ENCODE results near the gene MS4A14. TPM values are rescaled to one million over a fixed set of nuclear protein-coding genes. Genes with fewer than 3 reads are reported as not detected.
A peak's percentile ranks its signal among the peaks of the same experiment; 100 is the strongest.
"Not testable (repeated sequence)": the region's sequence is repeated elsewhere in the genome, so short reads cannot be mapped to it uniquely, and the experiment has no call there.

MS4A14 gene
- total RNA-seq: not detected

- DNase-seq: no peak
- no peaks in the 10 kb centered on the region for H3K36me3 Mint-ChIP-seq (ENCODE audit: low read depth)
- H3K27me3 Mint-ChIP-seq: no peaks in the 10 kb centered on the region
- H3K27ac Mint-ChIP-seq: no peak within 1 kb of the TSS
- CTCF ChIA-PET: no interaction called here
- H3K9me3 Mint-ChIP-seq: no peaks in the 10 kb centered on the region
- no peak within 1 kb of the TSS for H3K4me3 Mint-ChIP-seq
- POLR2A ChIA-PET: no interaction called here
- H3K4me1 Mint-ChIP-seq: peaks cover 5% of the 10 kb centered on the region
These were observed at the start of gene MS4A14 for GRCh38 chr11:60396382-60396781. TSS of gene MS4A14 (plus strand) at chr11:60396459. CDS start at chr11:60396579, 120 bp downstream.

GRCh38 chr11:60347084-60347797 is 49.0 kb upstream of the MS4A14 start:
- DNase-seq: no peak
- Mint-ChIP-seq H3K9me3 (no peaks in the 10 kb centered on the region), H3K27me3 (peaks cover 8% of the 10 kb centered on the region), H3K27ac (no peak overlapping the region), H3K4me1 (no peaks in the 10 kb centered on the region), H3K4me3 (no peak overlapping the region), H3K36me3 (ENCODE audit: low read depth) (no peaks in the 10 kb centered on the region)
- POLR2A ChIA-PET: no interaction called here
- CTCF ChIA-PET: no interaction called here

DNA sequence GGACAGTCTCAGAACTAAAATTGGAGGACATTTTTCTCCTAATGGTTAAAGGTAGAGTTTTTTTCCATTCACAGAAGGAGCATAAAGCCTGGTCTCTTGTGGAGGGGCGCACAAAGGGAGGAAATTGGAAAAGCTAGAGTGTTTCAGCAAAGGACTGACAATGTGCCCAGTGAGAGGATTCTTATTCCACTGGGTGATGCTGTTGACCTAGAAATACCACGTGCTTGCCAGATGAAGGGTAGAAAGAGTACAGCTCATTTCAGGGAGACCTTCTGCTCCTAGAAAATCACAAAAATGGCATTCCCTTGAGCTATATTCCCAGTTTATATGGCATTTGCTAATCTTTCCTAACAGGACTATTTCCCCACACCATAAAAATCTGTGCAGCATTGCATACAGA is 48.1 kb upstream of the MS4A14 start:
- no peak for DNase-seq
- H3K9me3 Mint-ChIP-seq: no peaks in the 10 kb centered on the region
- H3K27ac Mint-ChIP-seq: no peak overlapping the region
- ChIA-PET CTCF (interaction anchor here (0.7 kb wide), 1 partner anchor 271 kb away, joined by 3 read pairs; no protein-coding TSS in a partner anchor), POLR2A (no interaction called here)
- H3K36me3 Mint-ChIP-seq (ENCODE audit: low read depth): no peaks in the 10 kb centered on the region
- peaks cover 12% of the 10 kb centered on the region for H3K27me3 Mint-ChIP-seq
- no peaks in the 10 kb centered on the region for H3K4me1 Mint-ChIP-seq
- no peak overlapping the region for H3K4me3 Mint-ChIP-seq

DNA sequence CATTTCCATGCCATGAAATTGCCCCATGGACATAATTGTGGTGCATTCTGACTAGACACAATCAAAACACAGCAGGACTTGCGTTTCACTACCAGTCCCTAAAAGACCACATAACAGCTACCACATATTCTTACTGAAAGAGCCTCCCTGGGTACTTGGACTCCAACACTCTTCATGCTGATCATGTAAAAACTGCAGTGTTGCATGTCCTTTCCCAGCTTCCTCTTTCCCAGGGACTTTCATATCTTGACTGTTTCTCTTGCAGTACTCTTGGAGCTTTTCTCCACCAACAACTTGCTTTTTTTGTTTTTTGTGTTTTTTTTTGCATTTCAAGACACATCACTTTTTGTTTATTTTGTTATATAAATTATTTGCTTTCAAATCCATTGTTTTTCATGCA is 46.3 kb upstream of the MS4A14 start:
- no peak for DNase-seq
- no peak overlapping the region for H3K4me3 Mint-ChIP-seq
- no peak overlapping the region for H3K27ac Mint-ChIP-seq
- H3K36me3 Mint-ChIP-seq (ENCODE audit: low read depth): no peaks in the 10 kb centered on the region
- ChIA-PET POLR2A (no interaction called here), CTCF (interaction anchor here (0.8 kb wide), 1 partner anchor 13 kb away, joined by 3 read pairs; no protein-coding TSS in a partner anchor)
- no peaks in the 10 kb centered on the region for H3K4me1 Mint-ChIP-seq
- no peaks in the 10 kb centered on the region for H3K9me3 Mint-ChIP-seq
- H3K27me3 Mint-ChIP-seq: peaks cover 12% of the 10 kb centered on the region

DNA sequence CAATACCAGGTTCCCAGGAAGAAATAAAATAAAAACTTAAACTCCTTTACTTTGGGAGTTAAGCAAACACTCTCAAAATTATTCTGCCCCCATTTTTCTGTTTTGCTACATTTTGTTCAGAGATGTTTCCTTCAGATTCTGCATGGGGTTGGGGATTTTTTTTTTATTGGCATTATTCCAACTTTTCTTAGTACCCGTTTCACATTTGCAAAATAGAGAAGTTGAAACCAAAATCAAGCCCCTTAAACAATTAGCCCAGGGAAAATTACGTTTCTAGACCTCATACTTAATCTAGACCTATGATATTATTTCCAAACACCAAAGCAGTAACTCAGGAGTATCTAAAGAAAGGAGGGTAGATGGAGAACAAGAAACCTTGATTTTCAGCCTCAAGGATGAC is 38.5 kb upstream of the MS4A14 start:
- no peak overlapping the region for H3K4me3 Mint-ChIP-seq
- POLR2A ChIA-PET: no interaction called here

GRCh38 chr11:60360621-60361020 is 35.6 kb upstream of the MS4A14 start:
- Mint-ChIP-seq H3K36me3 (ENCODE audit: low read depth) (no peaks in the 10 kb centered on the region), H3K4me3 (no peak overlapping the region), H3K4me1 (peaks cover 2% of the 10 kb centered on the region), H3K27me3 (peaks cover 26% of the 10 kb centered on the region), H3K27ac (no peak overlapping the region), H3K9me3 (no peaks in the 10 kb centered on the region)
- no peak for DNase-seq
- POLR2A ChIA-PET: no interaction called here
- CTCF ChIA-PET: no interaction called here

More for the DNA sequence above, 38.5 kb upstream of the MS4A14 start:
- no peaks in the 10 kb centered on the region for H3K4me1 Mint-ChIP-seq
- no peak for DNase-seq
- CTCF ChIA-PET: no interaction called here
- H3K27ac Mint-ChIP-seq: no peak overlapping the region
- no peaks in the 10 kb centered on the region for H3K9me3 Mint-ChIP-seq
- H3K27me3 Mint-ChIP-seq: peaks cover 12% of the 10 kb centered on the region
- no peaks in the 10 kb centered on the region for H3K36me3 Mint-ChIP-seq (ENCODE audit: low read depth)

GRCh38 chr11:60362241-60362640 is 34.0 kb upstream of the MS4A14 start:
- Mint-ChIP-seq H3K9me3 (no peaks in the 10 kb centered on the region), H3K4me3 (no peak overlapping the region), H3K36me3 (ENCODE audit: low read depth) (no peaks in the 10 kb centered on the region), H3K27me3 (peaks cover 24% of the 10 kb centered on the region), H3K27ac (no peak overlapping the region), H3K4me1 (peaks cover 2% of the 10 kb centered on the region)
- ChIA-PET POLR2A (no interaction called here), CTCF (interaction anchor here (2.0 to 2.4 kb wide), 4 partner anchors 17 to 257 kb away, joined by 6 to 18 read pairs (median 12); no protein-coding TSS in a partner anchor)
- no peak for DNase-seq

GRCh38 chr11:60363542-60364470 is 32.5 kb upstream of the MS4A14 start:
- Mint-ChIP-seq H3K36me3 (ENCODE audit: low read depth) (no peaks in the 10 kb centered on the region), H3K27me3 (peaks cover 26% of the 10 kb centered on the region), H3K4me1 (peaks cover 2% of the 10 kb centered on the region), H3K4me3 (no peak overlapping the region), H3K27ac (no peak overlapping the region), H3K9me3 (no peaks in the 10 kb centered on the region)
- ChIA-PET CTCF (interaction anchor here (0.7 to 2.4 kb wide), 22 partner anchors 8 to 401 kb away, joined by 3 to 18 read pairs (median 4); no protein-coding TSS in a partner anchor), POLR2A (no interaction called here)
- DNase-seq: peak; percentile 55

DNA sequence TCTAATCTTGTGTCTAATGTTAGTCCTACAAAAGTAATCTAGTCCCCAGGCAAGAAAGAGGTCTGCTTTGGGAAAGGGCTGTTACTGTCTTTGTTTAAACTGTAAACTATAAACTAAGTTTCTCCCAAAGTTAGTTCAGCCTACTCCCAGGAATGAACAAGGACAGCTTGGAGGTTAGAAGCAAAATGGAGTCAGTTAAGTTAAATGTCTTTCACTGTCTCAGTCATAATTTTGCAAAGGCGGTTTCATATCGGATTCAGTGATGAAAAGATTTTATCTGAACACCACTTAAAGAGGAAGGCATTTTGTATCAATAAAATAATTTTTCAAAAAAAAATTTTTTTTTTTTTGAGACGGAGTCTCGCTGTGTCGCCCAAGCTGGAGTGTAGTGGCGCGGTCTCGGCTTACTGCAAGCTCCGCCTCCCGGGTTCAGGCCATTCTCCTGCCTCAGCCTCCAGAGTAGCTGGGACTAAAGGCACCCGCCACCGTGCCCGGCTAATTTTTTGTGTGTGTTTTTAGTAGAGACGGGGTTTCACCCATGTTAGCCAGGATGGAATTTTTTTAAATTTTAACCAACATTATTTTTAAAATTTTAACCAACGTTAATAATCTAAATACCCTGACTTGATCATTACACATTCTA is 29.9 kb upstream of the MS4A14 start:
- DNase-seq; H3K9me3 Mint-ChIP-seq; H3K27ac Mint-ChIP-seq; POLR2A ChIA-PET; H3K36me3 Mint-ChIP-seq (ENCODE audit: low read depth); H3K4me3 Mint-ChIP-seq; H3K4me1 Mint-ChIP-seq: not testable (repeated sequence)
- peaks cover 33% of the 10 kb centered on the region for H3K27me3 Mint-ChIP-seq
- CTCF ChIA-PET: interaction anchor here (1.7 kb wide), 1 partner anchor 21 kb away, joined by 5 read pairs; no protein-coding TSS in a partner anchor

DNA sequence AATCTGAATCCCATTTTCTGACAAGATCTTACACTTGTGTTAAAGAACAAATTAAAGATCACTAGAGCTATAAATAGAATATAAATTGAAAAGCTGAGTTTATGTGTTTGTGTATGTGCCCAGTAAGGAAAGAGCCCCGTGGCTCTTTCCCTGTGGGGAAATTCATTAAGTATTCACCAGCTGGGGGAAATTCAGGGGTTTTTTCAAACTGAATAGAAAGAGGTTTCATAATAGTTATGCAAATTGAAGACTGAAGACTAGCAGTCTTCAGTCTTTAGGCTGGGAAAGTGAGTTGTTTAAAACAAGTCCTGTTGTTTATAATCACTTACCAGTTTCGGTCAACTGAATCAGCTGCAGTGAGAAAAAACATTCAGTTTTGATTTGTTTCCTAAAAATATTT is 29.2 kb upstream of the MS4A14 start:
- Mint-ChIP-seq H3K36me3 (ENCODE audit: low read depth) (no peaks in the 10 kb centered on the region), H3K4me3 (no peak overlapping the region), H3K4me1 (peaks cover 2% of the 10 kb centered on the region), H3K27ac (no peak overlapping the region), H3K27me3 (peaks cover 29% of the 10 kb centered on the region), H3K9me3 (no peaks in the 10 kb centered on the region)
- DNase-seq: no peak
- POLR2A ChIA-PET: no interaction called here
- CTCF ChIA-PET: interaction anchor here (1.5 kb wide), 1 partner anchor 252 kb away, joined by 4 read pairs; no protein-coding TSS in a partner anchor

DNA sequence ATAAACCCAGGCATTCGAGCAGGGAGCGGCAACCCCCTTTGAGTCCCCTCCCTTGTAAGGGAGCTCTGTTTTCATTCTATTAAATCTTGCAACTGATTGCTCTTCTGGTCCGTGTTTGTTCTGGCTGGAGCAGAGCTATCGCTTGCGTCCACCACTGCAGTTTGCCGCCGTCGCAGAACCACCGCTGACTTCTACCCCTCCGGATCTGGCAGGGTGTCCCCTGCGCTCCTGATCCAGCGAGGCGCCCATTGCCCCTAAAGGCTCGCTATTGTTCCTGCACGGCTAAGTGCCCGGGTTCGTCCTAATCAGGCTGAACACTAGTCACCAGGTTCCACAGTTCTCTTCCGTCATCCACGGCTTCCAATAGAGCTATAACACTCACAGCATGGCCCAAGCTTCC is 28.4 kb upstream of the MS4A14 start:
- no peaks in the 10 kb centered on the region for H3K9me3 Mint-ChIP-seq
- H3K4me1 Mint-ChIP-seq: peaks cover 2% of the 10 kb centered on the region
- H3K36me3 Mint-ChIP-seq (ENCODE audit: low read depth): no peaks in the 10 kb centered on the region
- ChIA-PET CTCF (interaction anchor here (1.5 kb wide), 1 partner anchor 251 kb away, joined by 4 read pairs; no protein-coding TSS in a partner anchor), POLR2A (no interaction called here)
- no peak for DNase-seq
- peaks cover 32% of the 10 kb centered on the region for H3K27me3 Mint-ChIP-seq
- no peak overlapping the region for H3K4me3 Mint-ChIP-seq
- no peak overlapping the region for H3K27ac Mint-ChIP-seq

DNA sequence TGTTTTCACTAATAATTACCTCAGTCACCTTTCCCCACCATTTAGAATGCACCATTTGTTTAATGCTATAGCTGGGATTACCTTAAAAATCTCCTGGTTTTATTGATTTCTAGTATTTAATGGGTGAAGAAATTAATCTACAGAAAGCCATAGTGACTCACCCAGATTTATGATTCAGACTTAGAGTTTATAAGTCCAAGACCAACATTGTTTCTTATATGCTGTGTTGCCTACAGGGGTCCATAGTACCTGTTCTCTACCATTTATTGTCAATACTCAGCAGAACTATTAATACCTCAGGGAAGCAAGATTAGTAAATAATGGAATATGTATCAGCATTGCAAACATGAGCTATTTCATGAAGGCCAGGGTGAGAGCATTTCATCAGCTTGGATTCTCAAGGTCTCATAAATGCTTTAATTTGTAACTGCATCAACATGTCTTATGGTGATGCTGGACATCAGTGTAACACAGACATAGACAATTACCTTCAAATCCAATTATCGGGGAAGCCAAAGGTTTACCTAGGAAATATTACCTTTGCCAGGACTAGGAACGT is 25.9 kb upstream of the MS4A14 start:
- Mint-ChIP-seq H3K9me3 (no peaks in the 10 kb centered on the region), H3K4me3 (no peak overlapping the region), H3K27ac (no peak overlapping the region), H3K4me1 (no peaks in the 10 kb centered on the region), H3K36me3 (ENCODE audit: low read depth) (no peaks in the 10 kb centered on the region), H3K27me3 (peaks cover 17% of the 10 kb centered on the region)
- ChIA-PET CTCF (interaction anchor here (1.1 kb wide), 1 partner anchor 25 kb away, joined by 3 read pairs; no protein-coding TSS in a partner anchor), POLR2A (no interaction called here)
- no peak for DNase-seq

Data from activated CD4-positive, alpha-beta memory T cell treated with anti-CD3 and anti-CD28 coated beads, Interleukin-2, amount 10 ng/mL, durations not matched to agents 7 days and 5 days (primary cell).